B cell (primary cell): Measurements from ENCODE around the gene SPDYC. TPM values are rescaled to one million over a fixed set of nuclear protein-coding genes. Genes with fewer than 3 reads are reported as not detected.

ENCODE experiments used
- ATAC-seq: fragments of 200-7000 bp; cut with Tn5 transposase; one replicate; pipeline ENCODE4 v1.10.0; 2021; ENCODE audit warnings: low read depth, mild to moderate bottlenecking, moderate number of reproducible peaks, moderate library complexity
- CTCF ChIA-PET: fragments of 350-600 bp; sonication (Branson Sonifier 250); formaldehyde crosslinking; loops from one replicate; lab custom pipeline; 2021; ENCODE audit warnings: antibody characterized with exemption, inconsistent platforms; lab: Charles Lee
- POLR2A ChIA-PET: fragments of 350-600 bp; sonication (Branson Sonifier 250); formaldehyde crosslinking; loops from one replicate; lab custom pipeline; 2021; ENCODE audit warnings: antibody characterized with exemption; lab: Charles Lee
- DNase-seq: peaks from one replicate; pipeline ENCODE4 v3.0.0; 2013
- H2AFZ ChIP-seq: 2 replicates; pipeline ENCODE4 v1.6.1; 2012; ENCODE audit warnings: mild to moderate bottlenecking, low read depth, low read length; ENCODE audit not compliant: insufficient read depth, poor library complexity, severe bottlenecking
- H3K27ac ChIP-seq, 2 donors: 1 replicate in 1 of 2; 2 replicates in 1 of 2; pipeline ENCODE4 v1.5.1; 2012 to 2013; ENCODE audit warnings: low read length in 2 of 2, mild to moderate bottlenecking in 2 of 2, moderate library complexity in 1 of 2
- H3K27me3 ChIP-seq, 4 experiments: fragments of 200-600 bp in 1 of 4; sonication (generic) in 1 of 4; replicated peaks in 1 of 4; 1 replicate in 2 of 4; 2 replicates in 2 of 4; pipeline versions ENCODE4 v1.6.1 to v1.7.0; 2013 to 2016; ENCODE audit warnings: low read length in 3 of 4, mild to moderate bottlenecking in 2 of 4, mixed read lengths in 1 of 4, moderate library complexity in 1 of 4; ENCODE audit not compliant: insufficient read depth in 4 of 4, control insufficient read depth in 3 of 4; ENCODE audit errors: control extremely low read depth in 1 of 4
- H3K36me3 ChIP-seq, 2 experiments: replicated peaks in 1 of 2; 1 replicate in 1 of 2; 2 replicates in 1 of 2; pipeline versions ENCODE4 v1.6.1 to v1.7.1; 2013; ENCODE audit warnings: low read length in 1 of 2; ENCODE audit not compliant: insufficient read depth in 2 of 2, control insufficient read depth in 1 of 2; ENCODE audit errors: control extremely low read depth in 1 of 2, extremely low read depth in 1 of 2
- H3K4me1 ChIP-seq, 2 donors: fragments of 200-600 bp in 1 of 2; sonication (generic) in 1 of 2; 1 replicate in 1 of 2; 2 replicates in 1 of 2; pipeline versions ENCODE4 v1.5.1 to v1.6.1; 2013 to 2017; ENCODE audit warnings: low read length in 2 of 2; ENCODE audit not compliant: control insufficient read depth in 2 of 2, insufficient read depth in 2 of 2
- H3K4me2 ChIP-seq: replicated peaks from 2 replicates; pipeline ENCODE3; 2012; ENCODE audit warnings: mild to moderate bottlenecking, low read depth, low read length; ENCODE audit not compliant: poor library complexity, severe bottlenecking
- H3K4me3 ChIP-seq, 5 experiments: fragments of 200-600 bp in 1 of 5; sonication (generic) in 1 of 5; 1 replicate in 3 of 5; 2 replicates in 2 of 5; pipeline versions ENCODE4 v1.5.1 to v1.7.0; 2011 to 2016; ENCODE audit warnings: low read length in 4 of 5, mild to moderate bottlenecking in 4 of 5, low read depth in 2 of 5, control low read depth in 1 of 5, moderate library complexity in 1 of 5; ENCODE audit not compliant: insufficient read depth in 1 of 5; ENCODE audit errors: control extremely low read depth in 1 of 5, extremely low read depth in 1 of 5
- H3K79me2 ChIP-seq: fragments of 200-600 bp; sonication (generic); one replicate; pipeline ENCODE4 v1.6.0; 2016; ENCODE audit warnings: low read length; ENCODE audit not compliant: control insufficient read depth, insufficient read depth
- H3K9ac ChIP-seq: fragments of 200-600 bp; sonication (generic); 2 replicates; pipeline ENCODE4 v1.6.1; 2017; ENCODE audit warnings: mild to moderate bottlenecking, low read length, moderate library complexity
- H3K9me3 ChIP-seq, 3 donors: one replicate each; pipeline versions ENCODE4 v1.6.1 to v1.7.1; 2013; ENCODE audit warnings: low read length in 2 of 3; ENCODE audit not compliant: control insufficient read depth in 2 of 3, insufficient read depth in 1 of 3; ENCODE audit errors: control extremely low read depth in 1 of 3
- H4K20me1 ChIP-seq: 2 replicates; pipeline ENCODE4 v1.6.0; 2012; ENCODE audit warnings: mild to moderate bottlenecking, low read length; ENCODE audit not compliant: insufficient read depth, control insufficient read depth, poor library complexity, severe bottlenecking
- H3K27ac Mint-ChIP-seq: one replicate; pipeline ENCODE4 v1.8.0; 2021; ENCODE audit warnings: mixed read lengths
- H3K27me3 Mint-ChIP-seq: one replicate; pipeline ENCODE4 v1.8.0; 2021; ENCODE audit warnings: mixed read lengths
- H3K4me1 Mint-ChIP-seq: one replicate; pipeline ENCODE4 v1.8.0; 2021; ENCODE audit warnings: mixed read lengths
- H3K4me3 Mint-ChIP-seq: one replicate; pipeline ENCODE4 v1.8.0; 2021; ENCODE audit warnings: mixed read lengths
- H3K9me3 Mint-ChIP-seq: one replicate; pipeline ENCODE4 v1.8.0; 2022; ENCODE audit warnings: mixed read lengths; ENCODE audit not compliant: insufficient read depth
- CTCF ChIP-seq: fragments of 200-600 bp; IDR thresholded peaks from one replicate; pipeline ENCODE4 v1.8.0; 2022; ENCODE audit warnings: antibody characterized with exemption, mild to moderate bottlenecking
- EZH2 ChIP-seq: IDR thresholded peaks from 2 replicates; pipeline ENCODE4 v1.6.1; 2012; ENCODE audit warnings: borderline replicate concordance, low read depth, mild to moderate bottlenecking, moderate library complexity, low read length; ENCODE audit not compliant: insufficient read depth, poor library complexity, severe bottlenecking
- WGBS: methylation state at CpG from one replicate; pipeline ENCODE4 v1.1.5; 2013; ENCODE audit warnings: missing lambda C conversion rate; ENCODE audit not compliant: insufficient coverage; 5-methylcytosine and 5-hydroxymethylcytosine counted together
- intact Hi-C: fragments of 100-400 bp; cut with micrococcal nuclease; formaldehyde crosslinking; loops from one replicate; pipeline ENCODE4 v1.10.0; 2022
- polyA plus RNA-seq: library from polyadenylated mRNA; depleted of rRNA; stranded (reverse); fragments of >200 nt; gene quantifications from 2 replicates; pipeline ENCODE4 v1.2.3, GENCODE V29; 2012
- small RNA-seq: library from RNA; depleted of rRNA; stranded (forward); fragments of <200 nt; gene quantifications from one replicate; pipeline ENCODE3, GENCODE V24; 2012; ENCODE audit warnings: low replicate concordance, low read depth; ENCODE audit not compliant: insufficient read length
- total RNA-seq, 2 donors: library from RNA; stranded (reverse); fragments of 120-200 nt in 1 of 2; gene quantifications; 1 replicate in 1 of 2; 2 replicates in 1 of 2; pipeline versions ENCODE4 v1.2.3 to v1.2.4, GENCODE V29; 2013 to 2022

Gene SPDYC
- total and polyA plus RNA-seq, 2 donors (not counting 1 experiment from before 2014, with no cell fraction given): not detected

- intact Hi-C loops: no loop called here
These were observed 51.0 kb downstream of the SPDYC start for GRCh38 chr11:65221026-65221425.

More at GRCh38 chr11:65221026-65221425, 51.0 kb downstream of the SPDYC start:
- no peak overlapping the region for H3K9ac ChIP-seq
- H3K4me1 Mint-ChIP-seq: peaks cover 6% of the 10 kb centered on the region
- H3K27ac ChIP-seq: no peak overlapping the region
- H3K9me3 ChIP-seq: no peaks in the 10 kb centered on the region
- H3K36me3 ChIP-seq: no peaks in the 10 kb centered on the region
- no peaks in the 10 kb centered on the region for H3K9me3 Mint-ChIP-seq
- H2AFZ ChIP-seq: no peak overlapping the region
- ATAC-seq (no peak), DNase-seq (no peak)
- no peaks in the 10 kb centered on the region for H3K27me3 ChIP-seq
- H3K4me1 ChIP-seq: peaks cover 8 to 12% of the 10 kb centered on the region in 2 donors
- H3K4me3 Mint-ChIP-seq: no peak overlapping the region
- no peaks in the 10 kb centered on the region for H3K79me2 ChIP-seq
- H3K4me2 ChIP-seq: no peak overlapping the region
- H3K27ac Mint-ChIP-seq: no peak overlapping the region
- POLR2A ChIA-PET: no interaction called here
- H3K4me3 ChIP-seq: no peak overlapping the region
- CTCF ChIA-PET: interaction anchor here (1.4 kb wide), 1 partner anchor 111 kb away, joined by 5 read pairs; no protein-coding TSS in a partner anchor
- H3K27me3 Mint-ChIP-seq: no peaks in the 10 kb centered on the region
- WGBS: 97% methylated on average over 7 of the region's 10 CpGs
- no peak for TF ChIP-seq EZH2
- TF ChIP-seq CTCF: no peak
- no peaks in the 10 kb centered on the region for H4K20me1 ChIP-seq

Small RNA genes within 50 kb of the gene (small RNA-seq; reads per million reads assigned to genes)
- not detected for gene HIGD1AP10
- gene PDCL2P2: not detected
- 0.57 reads per million for gene RNU2-23P

Other genes starting within 250 kb of the SPDYC start
- gene PPP2R5B, start 245.5 kb upstream of the SPDYC start, total RNA-seq: 22.6 and 24.2 TPM in 2 replicates
- gene PPP2R5B, start 245.5 kb upstream of the SPDYC start, polyA plus RNA-seq: 24.3 and 30.5 TPM in 2 replicates
- 0.39 TPM in 1 of 2 replicates, not detected in the other for gene GPHA2, start 234.3 kb upstream of the SPDYC start, total RNA-seq
- 1.2 and 2.8 TPM in 2 replicates for gene GPHA2, start 234.3 kb upstream of the SPDYC start, polyA plus RNA-seq
- 0.71 and 0.95 TPM in 2 replicates for gene MAJIN, start 198.1 kb upstream of the SPDYC start, total RNA-seq
- 1.2 and 2.4 TPM in 2 replicates for gene MAJIN, start 198.1 kb upstream of the SPDYC start, polyA plus RNA-seq
- 0.51 and 0.62 TPM in 2 replicates for gene BATF2, start 173.3 kb upstream of the SPDYC start, total RNA-seq
- 0.39 and 1.7 TPM in 2 replicates for gene BATF2, start 173.3 kb upstream of the SPDYC start, polyA plus RNA-seq
- 43.4 and 44.4 TPM in 2 replicates for gene ARL2, start 156.1 kb upstream of the SPDYC start, total RNA-seq
- gene ARL2, start 156.1 kb upstream of the SPDYC start, polyA plus RNA-seq: 25.9 and 53.6 TPM in 2 replicates
- gene SNX15, start 142.8 kb upstream of the SPDYC start, total RNA-seq: 28.5 and 30.4 TPM in 2 replicates
- 20.0 and 26.0 TPM in 2 replicates for gene SNX15, start 142.8 kb upstream of the SPDYC start, polyA plus RNA-seq
- gene SAC3D1, start 129.0 kb upstream of the SPDYC start, total RNA-seq: 5.9 and 7.5 TPM in 2 replicates
- gene SAC3D1, start 129.0 kb upstream of the SPDYC start, polyA plus RNA-seq: 2.4 and 6.0 TPM in 2 replicates
- 23.0 and 24.3 TPM in 2 replicates for gene NAALADL1, start 111.7 kb upstream of the SPDYC start, total RNA-seq
- 30.8 and 40.2 TPM in 2 replicates for gene NAALADL1, start 111.7 kb upstream of the SPDYC start, polyA plus RNA-seq
- gene CDCA5, start 86.2 kb upstream of the SPDYC start, total RNA-seq: 0.78 and 1.4 TPM in 2 replicates
- 1.1 and 1.3 TPM in 2 replicates for gene CDCA5, start 86.2 kb upstream of the SPDYC start, polyA plus RNA-seq
- 47.9 and 57.3 TPM in 2 replicates for gene ZFPL1, start 86.0 kb upstream of the SPDYC start, total RNA-seq
- gene ZFPL1, start 86.0 kb upstream of the SPDYC start, polyA plus RNA-seq: 66.7 and 79.2 TPM in 2 replicates
- 223 and 225 TPM in 2 replicates for gene VPS51, start 74.0 kb upstream of the SPDYC start, total RNA-seq
- 204 and 206 TPM in 2 replicates for gene VPS51, start 74.0 kb upstream of the SPDYC start, polyA plus RNA-seq
- 28.5 and 35.3 TPM in 2 replicates for gene TM7SF2, start 58.4 kb upstream of the SPDYC start, total RNA-seq
- 22.8 and 23.9 TPM in 2 replicates for gene TM7SF2, start 58.4 kb upstream of the SPDYC start, polyA plus RNA-seq
- gene ZNHIT2, start 52.5 kb upstream of the SPDYC start, total RNA-seq: 14.1 and 14.5 TPM in 2 replicates
- gene ZNHIT2, start 52.5 kb upstream of the SPDYC start, polyA plus RNA-seq: 2.0 and 6.2 TPM in 2 replicates
- 1,288 and 1,318 TPM in 2 replicates for gene FAU, start 48.1 kb upstream of the SPDYC start, total RNA-seq
- gene FAU, start 48.1 kb upstream of the SPDYC start, polyA plus RNA-seq: 1,483 and 1,559 TPM in 2 replicates
- 48.5 and 58.5 TPM in 2 replicates for gene MRPL49, start 47.9 kb upstream of the SPDYC start, total RNA-seq
- gene MRPL49, start 47.9 kb upstream of the SPDYC start, polyA plus RNA-seq: 39.6 and 46.8 TPM in 2 replicates
- gene SYVN1, start 35.7 kb upstream of the SPDYC start, total RNA-seq: 187 and 188 TPM in 2 replicates
- gene SYVN1, start 35.7 kb upstream of the SPDYC start, polyA plus RNA-seq: 250 and 282 TPM in 2 replicates
- gene CAPN1, start 11.7 kb downstream of the SPDYC start, total RNA-seq: 192 and 202 TPM in 2 replicates
- gene CAPN1, start 11.7 kb downstream of the SPDYC start, polyA plus RNA-seq: 175 and 192 TPM in 2 replicates
- gene POLA2, start 91.7 kb downstream of the SPDYC start, total RNA-seq: 28.7 and 33.2 TPM in 2 replicates
- gene POLA2, start 91.7 kb downstream of the SPDYC start, polyA plus RNA-seq: 11.0 and 13.0 TPM in 2 replicates
- 1.1 and 1.5 TPM in 2 replicates for gene CDC42EP2, start 144.6 kb downstream of the SPDYC start, total RNA-seq
- 0.69 TPM in 1 of 2 replicates, not detected in the other for gene CDC42EP2, start 144.6 kb downstream of the SPDYC start, polyA plus RNA-seq
- gene DPF2, start 163.6 kb downstream of the SPDYC start, total RNA-seq: 122 and 124 TPM in 2 replicates
- gene DPF2, start 163.6 kb downstream of the SPDYC start, polyA plus RNA-seq: 40.9 and 66.8 TPM in 2 replicates
- 6.1 and 7.5 TPM in 2 replicates for gene TIGD3, start 184.5 kb downstream of the SPDYC start, total RNA-seq
- 2.7 and 3.8 TPM in 2 replicates for gene TIGD3, start 184.5 kb downstream of the SPDYC start, polyA plus RNA-seq
- gene SLC25A45, start 212.4 kb downstream of the SPDYC start, total RNA-seq: 16.4 and 18.2 TPM in 2 replicates
- 50.8 and 80.6 TPM in 2 replicates for gene SLC25A45, start 212.4 kb downstream of the SPDYC start, polyA plus RNA-seq
- gene FRMD8, start 216.4 kb downstream of the SPDYC start, total RNA-seq: 73.6 and 82.5 TPM in 2 replicates
- gene FRMD8, start 216.4 kb downstream of the SPDYC start, polyA plus RNA-seq: 35.1 and 44.3 TPM in 2 replicates